HepG2 (cell line): ENCODE measurements around the gene SUOX. TPM values are rescaled to one million over a fixed set of nuclear protein-coding genes. Genes with fewer than 3 reads are reported as not detected.

Experiments used
- DR1 ChIP-seq: sonication (generic); formaldehyde crosslinking; IDR thresholded peaks from 2 replicates; pipeline ENCODE4 v1.8.0; 2021; ENCODE audit warnings: mild to moderate bottlenecking, missing genetic modification reagents, inconsistent platforms
- FOXA1 ChIP-seq, 2 experiments: fragments of 450-650 bp in 1 of 2; sonication (generic) in 1 of 2; formaldehyde crosslinking in 1 of 2; IDR thresholded peaks; 2 replicates each; pipeline versions ENCODE4 v1.4.0 to v1.6.1; 2016 to 2020; ENCODE audit warnings: missing genetic modification reagents in 1 of 2
- NR1H2 ChIP-seq: sonication (generic); formaldehyde crosslinking; IDR thresholded peaks from 2 replicates; pipeline ENCODE4 v1.8.1; 2022; ENCODE audit warnings: low read depth, missing genetic modification reagents, borderline replicate concordance
- PCBP2 ChIP-seq: fragments of 200-400 bp; formaldehyde crosslinking; optimal IDR thresholded peaks from 2 replicates; pipeline ENCODE3; 2018; ENCODE audit warnings: low read length, low read depth; ENCODE audit not compliant: poor library complexity, severe bottlenecking
- PHF21A ChIP-seq: sonication (generic); formaldehyde crosslinking; IDR thresholded peaks from 2 replicates; pipeline ENCODE4 v1.5.0; 2020; ENCODE audit warnings: mild to moderate bottlenecking, missing genetic modification reagents
- PLSCR1 ChIP-seq: sonication (generic); formaldehyde crosslinking; IDR thresholded peaks from 2 replicates; pipeline ENCODE4 v1.5.0; 2020; ENCODE audit warnings: missing genetic modification reagents, mild to moderate bottlenecking, borderline replicate concordance
- PPARG ChIP-seq: conservative IDR thresholded peaks from 2 replicates; pipeline ENCODE4 v1.6.1; 2016; ENCODE audit warnings: missing biosample characterization, missing genetic modification reagents
- RFXAP ChIP-seq: sonication (generic); formaldehyde crosslinking; IDR thresholded peaks from 2 replicates; pipeline ENCODE4 v1.4.0; 2020; ENCODE audit warnings: missing genetic modification reagents, borderline replicate concordance
- ZBTB33 ChIP-seq: sonication (generic); formaldehyde crosslinking; IDR thresholded peaks from 2 replicates; pipeline ENCODE4 v1.4.0; 2020; ENCODE audit warnings: missing genetic modification reagents
- ZEB1 ChIP-seq: IDR thresholded peaks from 2 replicates; pipeline ENCODE4 v1.6.1; 2012; ENCODE audit warnings: mild to moderate bottlenecking, low read depth, inconsistent platforms; ENCODE audit not compliant: insufficient replicate concordance
- ZFX ChIP-seq: sonication (generic); formaldehyde crosslinking; IDR thresholded peaks from 2 replicates; pipeline ENCODE4 v1.4.0; 2020; ENCODE audit warnings: mild to moderate bottlenecking, low read depth, missing genetic modification reagents, moderate library complexity
- ZNF30 ChIP-seq: sonication (generic); formaldehyde crosslinking; IDR thresholded peaks from 2 replicates; pipeline ENCODE4 v1.5.0; 2020; ENCODE audit warnings: mild to moderate bottlenecking, missing genetic modification reagents
- ZNF407 ChIP-seq: sonication (generic); formaldehyde crosslinking; IDR thresholded peaks from one replicate; pipeline ENCODE4 v1.5.1; 2020; ENCODE audit warnings: mild to moderate bottlenecking, missing genetic modification reagents; ENCODE audit errors: not compliant biosample characterization
- ZNF44 ChIP-seq: sonication (generic); formaldehyde crosslinking; IDR thresholded peaks from 2 replicates; pipeline ENCODE4 v1.5.1; 2020; ENCODE audit warnings: mild to moderate bottlenecking, missing genetic modification reagents
- ZNF781 ChIP-seq: sonication (generic); formaldehyde crosslinking; IDR thresholded peaks from 2 replicates; pipeline ENCODE4 v1.5.1; 2020; ENCODE audit warnings: borderline replicate concordance, mild to moderate bottlenecking, missing genetic modification reagents; ENCODE audit errors: not compliant biosample characterization
- polyA plus RNA-seq, 8 experiments: library from polyadenylated mRNA; depleted of rRNA in 3 of 8; stranded (reverse) in 7 of 8; unstranded in 1 of 8; fragments of >200 nt; fragmentation: Illumina TruSeq in 4 of 8; extraction: Trizol in 4 of 8; gene quantifications; 2 replicates each; pipeline versions ENCODE4 v1.2.1 to v1.2.3, GENCODE V29; 2011 to 2016; ENCODE audit warnings: low read depth in 4 of 8, missing spikeins in 1 of 8, mixed read lengths in 1 of 8; ENCODE audit not compliant: insufficient read depth in 1 of 8
- total RNA-seq, 5 experiments: library from RNA; depleted of rRNA; stranded (reverse); fragments of >200 nt; fragmentation: Illumina TruSeq; extraction: Trizol; gene quantifications; 2 replicates each; pipeline ENCODE4 v1.2.3, GENCODE V29; 2016; ENCODE audit warnings: low read depth in 1 of 5
- TF ChIP-seq, protein P1 (sequence below): sonication (generic); formaldehyde crosslinking; conservative IDR thresholded peaks from 2 replicates; pipeline ENCODE4 v1.8.1; 2023; ENCODE audit warnings: missing genetic modification reagents

The SUOX gene
- total and polyA plus RNA-seq, 2 of the 13 experiments (the other 11 are each of a cell fraction or from before 2014, with no cell fraction given) = 23.9 to 25.9 TPM

GRCh38 chr12:55973599-55974307 is 23.3 kb upstream of the SUOX start, which contains the start of gene RAB5B (continued):
- 0 out of 2 replicates have a peak, but pooled peaks have one; percentile 4 for TF ChIP-seq ZBTB33 (CRISPR knock-in tag)
- TF ChIP-seq ZNF30 (CRISPR knock-in tag) = no peak
- TF ChIP-seq PLSCR1 (CRISPR knock-in tag) = no peak
- peak; percentile 94 for TF ChIP-seq DR1 (CRISPR knock-in tag)
- peak; percentile 91 for TF ChIP-seq ZNF781 (CRISPR knock-in tag)
- TF ChIP-seq PCBP2 = no peak
- peak; percentile 98 for TF ChIP-seq ZFX
- no peak for TF ChIP-seq FOXA1 (IDR thresholded peaks at IDR 0.05)
- TF ChIP-seq FOXA1 (CRISPR knock-in tag; IDR thresholded peaks at IDR 0.05) = no peak; the same call in 1 of the 2 replicates
- TF ChIP-seq ZNF407 (CRISPR knock-in tag) = peak; percentile 88
- TF ChIP-seq, protein P1, sequence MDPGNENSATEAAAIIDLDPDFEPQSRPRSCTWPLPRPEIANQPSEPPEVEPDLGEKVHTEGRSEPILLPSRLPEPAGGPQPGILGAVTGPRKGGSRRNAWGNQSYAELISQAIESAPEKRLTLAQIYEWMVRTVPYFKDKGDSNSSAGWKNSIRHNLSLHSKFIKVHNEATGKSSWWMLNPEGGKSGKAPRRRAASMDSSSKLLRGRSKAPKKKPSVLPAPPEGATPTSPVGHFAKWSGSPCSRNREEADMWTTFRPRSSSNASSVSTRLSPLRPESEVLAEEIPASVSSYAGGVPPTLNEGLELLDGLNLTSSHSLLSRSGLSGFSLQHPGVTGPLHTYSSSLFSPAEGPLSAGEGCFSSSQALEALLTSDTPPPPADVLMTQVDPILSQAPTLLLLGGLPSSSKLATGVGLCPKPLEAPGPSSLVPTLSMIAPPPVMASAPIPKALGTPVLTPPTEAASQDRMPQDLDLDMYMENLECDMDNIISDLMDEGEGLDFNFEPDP (CRISPR knock-in tag) = no peak
- TF ChIP-seq PHF21A (CRISPR knock-in tag) = peak; percentile 76
- no peak for TF ChIP-seq NR1H2
- TF ChIP-seq PPARG = peak; percentile 9; the same call in 1 of the 2 replicates
- no peak for TF ChIP-seq ZEB1
- TF ChIP-seq ZNF44 = peak; percentile 50; the same call in 1 of the 2 replicates
- TF ChIP-seq RFXAP (CRISPR knock-in tag) = peak; percentile 90
